Stimulated activated CD4-positive, alpha-beta T cell treated with anti-CD3 and anti-CD28 coated beads, TNF-alpha, amount 100 ng/mL, for 48 hours (primary cell): Measurements from ENCODE around the gene GSTO1.

Experiments used
- DNase-seq, 3 donors: peaks; one replicate each; pipeline ENCODE4 v3.0.0-alpha.2; 2020; ENCODE audit warnings: low read depth in 3 of 3

The GSTO1 gene

DNA sequence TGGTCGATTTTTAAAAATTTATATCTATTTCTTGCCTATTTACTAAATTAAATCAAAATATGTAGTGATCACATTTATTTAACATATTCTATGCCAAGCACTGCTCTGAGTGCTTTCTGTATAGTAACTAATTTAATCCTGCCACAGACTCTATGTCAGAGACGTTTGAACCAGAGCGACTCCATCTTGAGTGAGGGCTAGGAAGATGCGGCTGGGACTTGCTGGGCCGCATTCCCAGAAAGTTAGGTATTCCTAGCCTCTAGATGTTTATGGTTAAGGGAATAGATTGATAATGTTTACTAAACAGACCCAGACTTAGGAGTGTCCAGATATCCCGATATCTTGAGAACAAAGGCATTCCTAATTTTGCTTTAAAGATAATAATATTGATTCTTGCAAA is 3.2 kb upstream of the GSTO1 start:
- DNase-seq = no peak

DNA sequence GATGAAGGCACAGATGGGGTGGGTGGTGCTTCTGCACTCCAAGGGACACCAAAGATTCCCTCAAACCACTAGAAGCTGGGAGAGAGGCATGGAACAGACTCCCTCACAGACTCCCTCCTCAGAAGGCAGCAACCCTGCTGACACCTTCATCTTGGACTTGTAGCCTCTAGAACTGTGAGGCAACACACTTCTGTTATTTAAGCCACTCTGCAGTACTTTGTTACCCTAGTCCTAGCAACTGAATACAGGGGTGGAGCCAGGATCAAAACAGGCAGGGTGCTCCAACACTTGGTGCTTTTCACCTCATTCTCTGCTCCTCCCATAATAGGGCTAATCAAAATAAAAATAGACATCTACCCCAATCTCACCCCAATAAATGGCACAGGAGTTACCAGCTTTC is 2.3 kb upstream of the GSTO1 start:
- DNase-seq = no peak

DNA sequence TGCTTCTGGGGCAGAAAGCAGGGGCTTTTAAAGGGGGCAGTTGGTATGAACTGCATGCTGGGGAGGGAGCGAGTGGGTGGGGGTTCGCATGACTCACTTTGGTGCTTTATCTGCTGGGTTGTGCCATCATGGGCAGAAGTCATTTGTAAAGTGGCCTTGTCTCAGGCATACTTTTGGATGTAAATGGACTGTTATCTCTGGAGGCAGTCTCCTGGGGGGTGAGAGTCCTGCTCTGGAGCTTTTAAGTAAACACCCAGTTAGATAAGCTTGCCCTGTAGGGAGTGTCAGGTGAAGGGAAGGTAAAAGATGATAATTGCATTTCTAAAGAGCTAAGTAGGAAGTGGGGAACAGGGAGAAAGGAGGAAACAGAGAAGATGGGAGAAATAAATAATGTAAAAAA is 1.6 kb upstream of the GSTO1 start:
- no peak for DNase-seq

DNA sequence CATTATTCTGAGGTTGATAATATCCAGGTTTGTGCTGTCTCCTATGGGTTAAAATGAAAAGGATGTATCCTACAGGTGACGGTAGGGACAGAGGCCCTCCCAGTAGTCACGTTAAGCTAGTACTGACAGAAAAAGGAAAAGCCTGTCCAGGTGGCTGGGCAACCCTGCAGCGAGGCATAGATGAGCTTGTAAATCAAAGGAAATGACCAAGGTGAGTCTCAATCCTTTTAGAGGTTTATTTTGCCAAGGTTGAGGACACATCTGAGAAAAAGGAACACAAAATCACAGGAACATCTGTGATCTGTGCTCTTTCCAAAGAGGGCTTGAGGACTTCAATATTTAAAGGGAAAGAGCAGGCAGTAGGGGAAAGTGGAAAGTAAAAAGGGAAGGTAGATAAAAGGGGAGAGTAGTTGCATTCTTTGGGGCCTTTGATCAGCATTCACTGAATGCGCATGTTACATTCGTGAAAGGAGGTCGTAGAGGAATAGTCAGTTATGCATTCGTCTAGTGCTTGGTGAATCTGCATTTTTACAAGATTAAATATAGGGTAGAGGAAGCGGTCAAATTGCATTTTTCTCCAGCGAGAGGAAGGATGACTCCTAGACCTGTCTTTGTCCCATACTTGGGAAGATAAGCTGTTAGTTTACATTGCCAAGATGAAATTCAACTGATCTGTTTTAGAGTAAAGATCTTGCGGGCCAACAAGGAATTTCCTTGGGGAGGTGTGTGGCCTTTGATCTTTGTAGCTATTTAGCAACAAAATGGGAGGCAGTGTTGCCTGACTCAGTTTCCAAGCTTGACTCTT is 884 bp upstream of the GSTO1 start:
- DNase-seq = no peak

DNA sequence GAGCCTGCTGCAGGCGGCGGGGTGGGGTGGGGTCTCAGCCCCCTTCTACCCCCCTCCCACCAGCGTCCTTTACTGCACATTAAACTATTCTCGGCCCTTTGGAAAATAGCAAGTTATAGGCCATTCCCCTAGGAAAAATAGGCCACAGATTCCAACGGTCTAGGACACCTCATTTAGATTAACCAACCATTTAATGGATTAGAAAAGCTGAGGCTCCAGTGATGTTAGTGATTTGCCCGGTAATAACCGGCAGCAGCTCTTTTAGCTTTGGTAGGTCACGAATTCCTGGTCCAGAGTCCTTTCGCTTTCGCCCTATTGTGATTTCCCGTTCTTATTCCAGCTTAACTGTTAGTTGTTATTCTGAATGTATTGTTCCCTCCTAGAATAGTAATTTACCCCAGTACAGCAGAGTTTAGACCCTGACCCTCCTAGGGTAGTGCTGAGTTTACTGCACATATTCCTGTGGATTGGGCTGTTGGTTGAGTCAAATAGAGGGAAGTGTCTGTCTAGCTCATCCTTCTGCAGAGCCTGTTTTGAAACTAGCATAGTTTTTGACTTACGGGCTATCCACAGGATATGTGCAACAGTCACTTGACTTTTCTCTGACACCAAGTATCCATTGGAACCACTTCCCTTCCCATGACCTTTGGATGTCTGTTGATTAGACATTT is 754 bp downstream of the GSTO1 start:
- no peak for DNase-seq

DNA sequence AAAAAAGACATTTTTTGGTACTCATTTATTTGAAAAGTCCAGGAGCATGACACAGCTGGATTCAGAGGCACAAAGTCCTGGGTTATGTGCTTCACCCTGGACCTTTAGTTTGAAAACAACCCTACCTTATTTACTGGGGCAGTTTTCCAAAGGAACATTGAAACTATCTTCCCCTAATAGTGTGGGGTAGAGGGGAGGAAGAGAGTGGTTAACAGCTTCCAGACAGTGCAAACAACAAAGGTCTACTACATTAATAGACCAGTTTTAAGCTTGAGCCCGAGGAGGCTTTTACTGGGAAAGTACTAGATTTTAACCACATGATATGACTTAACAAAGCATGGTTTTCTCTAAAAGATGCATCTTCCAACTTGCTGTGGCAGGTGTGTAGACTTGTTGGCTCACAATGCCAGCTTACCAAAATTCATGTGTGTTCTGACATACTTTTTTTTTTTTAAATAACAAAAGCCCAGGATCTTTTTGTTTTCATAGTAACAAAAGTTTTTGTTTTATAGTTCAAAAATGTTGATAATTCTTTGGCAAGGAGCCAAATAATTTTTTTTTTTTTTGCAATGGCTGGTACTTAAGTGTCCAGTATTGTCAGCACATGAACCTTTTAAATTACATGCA is 1.8 kb downstream of the GSTO1 start:
- DNase-seq = no peak

DNA sequence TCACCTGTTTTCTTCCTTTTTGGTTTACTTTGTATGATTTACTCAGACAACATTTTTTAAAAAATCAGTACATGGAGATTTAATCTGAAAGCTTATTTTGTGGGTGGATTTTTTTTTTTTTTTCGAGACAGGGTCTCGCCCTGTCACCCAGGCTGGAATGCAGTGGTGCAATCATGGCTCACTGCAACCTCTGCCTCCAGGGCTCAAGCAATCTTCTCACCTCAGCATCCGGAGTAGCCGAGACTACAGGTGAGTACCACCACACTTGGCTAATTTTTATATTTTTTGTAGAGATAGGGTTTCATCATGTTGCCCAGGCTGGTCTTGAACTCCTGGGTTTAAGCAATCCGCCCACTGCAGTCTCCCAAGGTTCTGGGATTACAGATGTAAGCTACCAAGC is 2.5 kb downstream of the GSTO1 start:
- DNase-seq = no peak

DNA sequence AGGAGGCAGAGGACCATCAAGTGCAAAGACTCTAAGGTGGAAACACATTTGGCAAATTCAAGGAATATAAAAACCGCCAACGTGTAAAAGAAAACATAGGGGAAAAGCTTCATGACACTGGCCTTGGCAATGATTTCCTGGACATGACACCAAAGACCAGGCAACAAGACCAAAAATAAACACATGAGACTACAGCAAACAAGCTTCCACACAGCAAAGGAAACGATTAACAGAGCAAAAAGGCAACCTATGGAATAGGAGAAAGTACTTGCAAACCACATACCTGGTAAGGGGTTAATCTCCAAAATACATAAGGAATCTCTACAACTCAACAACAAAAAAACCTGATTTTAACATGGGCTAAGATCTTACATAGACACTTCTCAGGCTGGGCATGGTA is 3.5 kb downstream of the GSTO1 start:
- DNase-seq = no peak

DNA sequence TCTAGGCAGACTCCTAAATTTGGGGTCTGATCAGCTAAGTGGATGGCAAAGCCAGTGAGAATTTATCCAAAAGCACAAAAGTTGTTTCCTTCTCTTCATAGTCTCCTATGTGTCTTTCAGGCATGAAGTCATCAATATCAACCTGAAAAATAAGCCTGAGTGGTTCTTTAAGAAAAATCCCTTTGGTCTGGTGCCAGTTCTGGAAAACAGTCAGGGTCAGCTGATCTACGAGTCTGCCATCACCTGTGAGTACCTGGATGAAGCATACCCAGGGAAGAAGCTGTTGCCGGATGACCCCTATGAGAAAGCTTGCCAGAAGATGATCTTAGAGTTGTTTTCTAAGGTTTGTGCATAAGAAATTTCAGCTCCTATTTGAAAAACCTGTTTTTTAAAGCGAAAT is 4.8 kb downstream of the GSTO1 start:
- DNase-seq = no peak

DNA sequence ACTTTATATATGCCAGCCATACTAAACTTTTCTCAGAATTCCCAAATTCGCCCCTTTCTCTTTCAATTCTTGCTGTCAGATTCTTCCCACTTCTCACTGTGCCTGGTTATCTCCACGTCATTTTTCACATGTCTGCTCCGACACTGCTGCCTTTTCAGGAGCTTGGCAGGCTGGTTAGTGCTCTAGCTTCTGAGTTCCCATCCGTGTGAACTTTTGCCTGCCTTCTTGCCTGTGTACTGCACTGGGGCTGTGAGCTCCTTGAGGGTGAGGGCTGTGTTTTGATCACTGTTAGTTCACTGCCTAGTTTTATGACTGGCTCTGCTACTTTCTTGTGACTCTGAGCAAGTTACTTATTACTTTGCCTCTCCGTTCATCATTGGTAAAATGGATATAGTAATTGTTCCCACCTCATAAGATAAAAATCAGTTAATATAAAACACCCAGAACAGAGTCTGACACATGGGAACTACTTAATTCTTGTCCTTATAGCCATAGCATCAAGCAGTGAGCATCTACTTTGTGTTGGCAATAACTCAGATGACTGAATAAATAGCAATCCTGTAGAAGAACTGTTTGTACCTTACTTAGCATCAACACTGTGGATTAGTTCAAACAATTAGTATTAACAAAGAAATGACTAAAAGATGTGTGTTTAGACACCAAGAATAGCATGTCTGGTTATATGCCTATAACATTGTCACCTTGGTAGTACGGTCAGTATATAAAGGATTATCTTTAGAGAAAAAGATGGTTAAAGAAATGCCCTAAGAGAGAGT is 5.5 kb downstream of the GSTO1 start:
- DNase-seq = no peak

DNA sequence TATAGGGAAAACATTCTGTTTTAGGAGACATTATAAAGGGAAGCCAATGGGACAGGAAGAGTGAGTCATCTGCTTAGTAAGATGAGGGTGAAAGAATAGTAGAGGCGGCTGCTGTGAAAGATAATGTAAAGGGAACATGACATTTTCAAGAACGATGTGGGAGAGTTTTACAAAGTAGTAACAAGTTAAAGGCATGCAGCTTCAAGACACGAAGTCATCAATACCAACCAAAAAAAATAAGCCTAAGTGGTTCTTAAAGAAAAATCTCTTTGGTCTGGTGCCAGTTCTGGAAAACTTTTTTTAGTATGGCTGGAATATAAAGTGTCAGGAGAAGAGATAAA is 6.1 kb downstream of the GSTO1 start:
- no peak for DNase-seq

DNA sequence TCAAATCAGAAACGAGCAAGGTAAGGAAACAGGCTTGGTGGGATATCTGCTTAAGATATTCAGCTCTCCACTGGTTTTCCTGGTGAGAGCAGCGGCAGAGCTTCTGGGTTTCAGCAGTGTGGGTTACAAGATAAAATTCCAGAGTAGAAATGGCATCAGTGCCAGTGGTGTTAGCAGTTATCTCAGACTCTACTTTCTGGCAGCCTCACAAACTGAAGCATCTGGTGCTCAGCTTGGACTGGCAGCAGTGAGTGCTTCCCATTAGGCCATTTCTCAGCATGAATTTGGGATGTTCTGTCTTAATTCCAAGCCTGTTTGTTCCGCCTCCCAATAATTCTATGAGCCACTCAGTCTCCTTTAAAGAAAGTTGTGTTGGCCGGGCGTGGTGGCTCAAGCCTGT is 7.4 kb downstream of the GSTO1 start:
- no peak for DNase-seq

DNA sequence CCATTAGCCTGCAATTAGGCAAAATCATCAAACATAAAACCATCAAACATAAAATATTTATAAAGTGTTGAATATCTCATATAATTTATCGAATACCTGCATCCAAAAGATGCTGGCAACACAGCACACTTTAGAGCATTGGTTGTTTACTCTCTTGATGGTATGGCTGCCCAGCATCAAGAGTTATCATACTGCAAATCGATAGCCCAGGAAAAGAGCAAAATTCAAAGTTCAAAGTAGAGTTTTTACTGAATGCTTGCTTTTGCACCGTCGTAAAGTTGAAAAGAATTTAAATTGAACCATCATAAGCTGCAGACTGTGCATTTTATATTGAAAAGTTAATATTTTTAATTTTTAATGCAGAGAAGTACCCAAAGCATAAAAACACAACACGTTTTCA is 10.1 kb downstream of the GSTO1 start:
- DNase-seq = no peak

DNA sequence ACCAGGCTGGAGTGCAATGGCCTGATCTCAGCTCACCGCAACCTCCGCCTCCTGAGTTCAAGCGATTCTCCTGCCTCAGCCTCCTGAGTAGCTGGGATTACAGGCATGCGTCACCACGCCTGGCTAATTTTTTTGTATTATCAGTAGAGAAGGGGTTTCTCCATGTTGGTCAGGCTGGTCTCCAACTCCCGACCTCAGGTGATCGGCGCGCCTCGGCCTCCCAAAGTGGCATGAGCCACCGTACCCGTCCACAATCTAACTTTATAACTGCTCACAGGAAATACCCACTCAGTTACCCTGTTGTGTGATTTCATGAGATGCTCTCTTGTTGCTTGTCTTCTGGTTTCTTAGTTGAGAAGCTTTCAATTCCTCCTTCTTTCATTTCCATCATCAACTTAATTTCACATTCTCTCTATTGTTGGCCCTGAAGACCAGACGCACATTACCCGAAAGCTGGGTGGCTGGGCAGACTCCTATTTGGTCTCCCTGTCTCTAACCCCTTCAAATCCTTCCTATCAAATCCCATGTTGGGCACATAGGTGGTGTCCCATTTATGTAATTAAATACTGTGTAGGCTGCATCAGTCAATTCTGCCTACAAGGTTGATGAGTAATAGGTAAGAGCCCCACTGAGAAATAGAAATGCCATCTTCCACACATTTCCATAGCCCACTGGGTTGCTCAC is 13.2 kb downstream of the GSTO1 start:
- DNase-seq = no peak

DNA sequence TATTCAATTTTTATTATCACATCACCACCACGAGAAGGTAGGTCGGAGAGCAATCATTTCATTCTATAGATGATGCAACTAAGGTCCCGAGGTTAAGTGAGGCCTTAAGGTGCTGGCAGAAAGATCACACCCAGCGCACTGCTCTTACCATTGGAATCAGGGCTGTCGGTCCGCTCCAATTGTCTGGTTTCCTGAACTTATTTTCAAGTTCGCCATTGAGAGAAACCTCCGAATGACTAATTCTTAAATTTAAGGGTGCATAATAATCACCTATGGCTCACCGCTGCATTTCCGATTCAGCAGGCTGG is 13.7 kb downstream of the GSTO1 start:
- DNase-seq = peak in 1 of 3 donors; percentile 19

DNA sequence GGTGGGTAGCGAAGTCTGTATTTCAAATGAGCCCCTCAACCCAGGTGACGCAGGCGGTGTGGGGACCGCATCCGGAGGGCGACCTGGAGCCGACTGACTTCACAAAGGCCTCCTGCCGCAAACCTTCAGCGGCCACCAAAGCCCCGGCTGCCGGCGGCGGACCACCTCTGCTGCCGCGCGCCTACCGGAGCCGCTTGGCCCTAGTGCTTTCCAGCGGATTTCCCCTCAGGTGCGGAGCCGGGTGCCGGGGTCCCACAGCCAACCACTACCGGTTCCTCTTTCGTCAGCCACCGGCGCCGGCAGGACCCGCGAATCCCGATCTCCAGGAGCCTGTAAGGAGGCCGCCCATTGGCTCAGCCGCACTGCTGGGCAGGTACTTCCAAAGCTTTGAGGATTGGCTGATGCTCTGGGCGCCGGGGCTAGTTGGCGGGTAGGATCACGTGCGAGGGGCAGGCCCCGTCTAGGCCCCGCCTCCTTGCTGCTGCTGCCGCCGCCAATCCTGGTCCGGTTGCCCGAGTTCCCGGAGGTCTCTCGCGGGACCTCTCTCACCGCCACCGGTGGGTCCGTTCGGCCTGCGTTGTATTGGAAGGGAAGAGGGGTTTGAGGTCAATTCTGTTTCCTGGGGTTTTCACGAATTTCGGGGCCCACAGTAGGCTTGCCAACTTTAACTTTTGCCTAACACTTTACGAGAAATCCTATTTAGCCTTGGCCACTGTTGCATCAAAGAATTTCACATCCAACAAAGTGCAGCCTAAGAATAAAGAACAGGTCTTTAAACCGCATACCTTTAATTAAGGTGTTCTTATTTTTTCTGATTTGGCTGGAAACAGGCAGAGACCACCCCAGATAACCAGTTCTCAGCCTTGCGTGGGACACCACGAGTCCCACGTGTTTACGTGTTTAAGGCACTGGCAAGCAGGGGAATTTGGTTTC is 14.3 kb downstream of the GSTO1 start, which contains the start of gene GSTO2:
Gene GSTO2 (plus strand): TSS at position 472 of the 933 bp plus-strand sequence. CDS start 5,732 bp downstream, outside the sequence.
- DNase-seq = peak; percentile 94 to 99 (median 96)

DNA sequence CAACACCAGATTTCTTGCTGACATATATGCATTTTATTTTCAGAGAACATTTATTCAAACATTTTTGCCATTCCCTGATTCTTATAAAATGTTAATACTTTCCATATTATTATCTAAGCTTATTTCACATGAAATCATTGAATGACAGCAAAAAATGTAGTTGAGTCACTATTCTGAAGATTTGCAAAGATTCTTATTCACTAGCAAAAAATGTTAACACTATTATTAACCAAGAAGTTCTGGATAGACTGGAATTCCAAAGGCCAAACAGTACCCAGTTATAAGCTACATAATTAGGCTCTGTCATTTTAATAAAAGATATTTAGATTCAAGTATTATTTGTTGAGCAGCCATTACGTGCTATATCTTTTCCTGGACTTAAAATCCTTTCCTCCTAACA is 18.6 kb downstream of the GSTO1 start:
- DNase-seq = no peak

DNA sequence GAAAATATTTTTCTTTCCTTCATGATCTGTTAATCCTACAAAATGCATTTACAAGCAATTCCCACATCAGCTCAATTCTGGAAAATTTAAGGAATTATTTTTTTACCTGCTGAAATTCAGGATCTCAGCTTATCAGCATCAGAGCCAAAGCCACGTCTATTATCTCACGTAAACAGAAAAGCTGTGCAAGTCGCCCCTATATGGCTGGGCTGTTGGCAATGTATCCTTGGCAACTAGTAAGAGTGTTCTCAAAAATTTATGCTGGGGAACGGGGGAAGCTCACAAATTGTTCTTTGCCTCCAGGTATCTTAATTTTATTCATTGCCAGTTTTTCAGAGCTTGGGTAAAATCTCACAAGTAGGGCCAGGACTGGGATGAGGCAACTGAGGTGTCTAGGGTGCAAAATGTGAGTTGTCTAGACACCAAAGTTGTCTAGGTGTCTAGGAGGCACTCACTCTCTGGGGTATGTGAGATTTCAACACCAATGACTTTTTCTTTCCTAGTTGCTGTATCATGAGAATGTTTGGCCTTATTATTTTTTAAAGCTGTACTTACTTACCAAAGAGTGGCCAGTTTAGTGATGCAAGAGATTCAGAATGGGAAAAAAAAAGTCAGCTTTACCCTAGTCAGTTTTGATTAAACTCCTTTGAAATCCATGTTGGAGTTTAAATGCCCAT is 19.3 kb downstream of the GSTO1 start:
- no peak for DNase-seq

DNA sequence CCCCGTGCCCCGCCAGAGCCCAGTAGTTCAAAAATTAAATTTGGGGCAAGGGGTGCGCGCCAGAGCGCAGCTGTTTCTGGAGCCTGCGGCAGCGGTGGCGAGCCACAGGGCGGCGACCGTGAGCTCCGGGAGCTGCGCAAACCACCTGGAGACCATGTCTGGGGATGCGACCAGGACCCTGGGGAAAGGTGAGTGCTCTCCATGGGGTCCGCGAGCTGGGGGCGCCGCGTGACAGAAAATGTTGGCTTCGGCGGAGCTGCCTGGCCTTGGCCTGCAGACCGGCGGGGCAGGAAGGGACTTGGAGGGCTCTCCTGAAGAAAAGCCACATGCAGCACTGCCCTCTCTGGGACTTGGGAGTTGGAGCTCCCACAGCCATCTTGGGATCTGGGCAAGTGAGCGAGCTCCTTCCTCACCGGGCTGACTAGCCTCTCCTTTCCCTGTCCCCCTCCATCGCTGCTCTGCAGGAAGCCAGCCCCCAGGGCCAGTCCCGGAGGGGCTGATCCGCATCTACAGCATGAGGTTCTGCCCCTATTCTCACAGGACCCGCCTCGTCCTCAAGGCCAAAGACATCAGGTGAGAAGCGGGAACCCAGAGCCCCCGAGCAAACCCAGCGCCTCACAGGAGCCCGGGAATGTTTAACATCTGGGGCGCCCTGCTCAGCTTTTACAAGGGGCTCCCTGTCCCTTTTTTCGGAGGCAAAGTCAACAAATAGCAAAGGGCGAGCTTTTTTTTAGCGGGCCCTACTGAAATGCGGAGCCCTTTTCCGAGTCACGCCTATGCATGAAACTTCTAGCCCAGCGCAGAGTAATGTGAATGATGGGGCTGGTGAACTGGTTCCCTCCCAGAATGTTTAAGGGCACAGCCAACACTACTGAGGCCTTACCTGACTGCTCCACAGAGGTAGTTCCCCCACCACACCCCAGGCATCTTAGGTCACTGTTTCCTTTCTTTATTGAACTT is 20.4 kb downstream of the GSTO1 start:
- DNase-seq = peak in 2 of 3 donors; percentile 24 to 45
